SKM-1 (cell line): ENCODE results near the gene CEMP1.

Source experiments
- DNase-seq: peaks from one replicate; lab custom pipeline; 2025; ENCODE audit not compliant: unreplicated experiment; lab: John Stamatoyannopoulos, UW

CEMP1 gene

DNA sequence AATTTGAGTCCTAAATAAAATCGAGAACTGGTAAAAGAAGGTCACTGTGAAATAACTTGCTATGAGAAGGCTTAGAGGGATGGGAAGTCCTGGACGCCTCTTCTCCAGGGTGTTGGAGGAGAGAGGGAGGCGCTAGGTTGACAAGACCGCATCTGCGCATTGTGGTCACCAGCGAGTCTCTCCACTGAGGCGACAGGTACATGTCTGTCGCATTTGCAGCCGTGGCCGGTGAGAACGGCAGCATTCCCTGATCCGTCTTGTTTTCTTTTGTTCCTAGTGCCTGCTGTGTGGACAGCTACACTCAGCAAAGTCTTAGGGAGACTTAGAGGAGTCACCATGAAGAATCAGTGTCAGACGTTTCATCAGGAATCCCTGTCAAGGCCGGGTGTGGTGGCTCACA lies 25.5 kb downstream of the CEMP1 start:
- no peak for DNase-seq

DNA sequence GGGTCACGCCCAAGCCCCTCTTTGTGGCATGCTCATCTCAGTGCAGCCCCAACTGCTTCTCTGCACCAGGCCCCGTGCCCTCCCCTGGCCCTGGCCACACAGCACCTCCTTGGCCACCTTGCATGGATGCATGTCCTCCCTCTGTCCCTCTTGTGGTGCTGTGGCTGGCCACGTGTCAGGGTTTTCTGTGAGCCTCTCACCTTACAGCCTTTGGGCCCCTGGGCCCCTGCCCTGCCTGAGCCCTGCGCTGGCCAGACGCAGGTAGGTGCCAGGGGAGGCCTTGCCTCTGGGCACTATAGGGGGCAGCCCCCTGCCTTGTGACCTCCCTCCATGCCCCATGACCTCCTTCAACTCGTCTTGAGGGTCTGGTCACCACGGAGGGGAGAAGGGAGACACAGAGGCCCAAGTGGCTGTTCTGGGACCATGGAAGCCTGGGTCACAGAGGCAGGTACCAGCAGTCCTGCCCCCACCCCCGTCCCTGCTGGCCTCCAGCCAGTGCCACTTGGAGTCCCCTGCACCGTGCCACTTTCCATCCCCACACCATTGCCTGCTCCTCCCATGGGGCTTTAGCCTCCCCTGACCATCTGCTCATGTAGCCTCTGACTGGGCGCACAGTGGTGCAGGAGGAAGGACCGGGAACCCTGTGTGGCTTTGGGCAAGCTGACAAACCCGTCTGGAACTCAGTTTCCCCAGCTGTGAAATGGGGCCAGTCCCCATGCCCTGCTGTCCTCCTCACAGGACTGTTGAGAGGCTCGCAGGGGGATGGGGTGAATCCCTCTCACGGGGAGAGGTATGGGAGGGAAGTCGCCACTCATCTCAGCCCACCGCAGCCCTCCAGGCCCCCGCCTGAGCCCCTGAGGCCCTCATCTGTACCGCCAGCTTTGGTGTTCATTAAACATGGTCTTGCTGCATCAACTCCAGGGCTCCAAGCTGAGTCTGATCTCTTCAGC lies 29.0 kb downstream of the CEMP1 start:
- no peak for DNase-seq

DNA sequence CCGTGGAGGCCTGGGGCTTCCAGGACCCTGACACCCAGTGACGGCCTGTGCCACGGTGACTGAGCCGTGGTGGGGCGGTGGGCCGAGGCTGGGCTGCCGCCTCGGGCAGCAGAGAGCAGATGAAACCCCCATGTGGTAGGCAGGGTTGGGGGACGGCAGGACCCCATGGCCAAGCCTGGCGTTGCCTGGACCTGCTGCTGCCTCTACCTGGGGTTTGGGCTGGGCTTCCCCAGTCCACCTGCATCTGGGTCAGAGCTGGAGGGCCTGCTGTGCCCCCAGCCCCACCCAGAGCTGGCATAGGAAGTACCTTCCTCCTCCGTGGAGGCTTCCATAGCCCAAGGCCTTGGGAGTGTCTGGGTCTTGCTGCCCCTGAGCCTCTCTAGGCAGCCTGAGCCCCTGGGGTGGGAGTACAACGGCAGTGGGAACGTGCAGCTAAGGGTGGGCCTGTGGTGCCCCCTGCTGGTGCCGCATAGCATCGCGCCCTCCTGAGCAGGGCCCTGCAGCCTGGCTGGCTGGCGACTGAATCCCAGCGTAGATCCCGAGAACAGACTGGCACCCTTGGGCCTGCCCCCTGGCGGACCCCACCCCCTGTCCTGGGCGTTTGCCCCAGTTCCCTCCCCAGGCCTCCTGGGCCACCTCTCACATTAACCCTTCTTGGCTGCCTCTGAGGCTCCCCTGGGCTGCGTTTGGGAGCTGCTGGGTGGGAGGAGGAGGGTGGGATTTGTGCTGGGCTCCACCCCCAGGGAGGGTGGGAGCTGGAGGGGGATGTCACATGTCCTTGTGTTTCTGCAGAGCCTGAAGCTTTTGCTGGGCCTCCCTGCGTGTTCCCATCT lies 30.1 kb downstream of the CEMP1 start:
- no peak for DNase-seq

DNA sequence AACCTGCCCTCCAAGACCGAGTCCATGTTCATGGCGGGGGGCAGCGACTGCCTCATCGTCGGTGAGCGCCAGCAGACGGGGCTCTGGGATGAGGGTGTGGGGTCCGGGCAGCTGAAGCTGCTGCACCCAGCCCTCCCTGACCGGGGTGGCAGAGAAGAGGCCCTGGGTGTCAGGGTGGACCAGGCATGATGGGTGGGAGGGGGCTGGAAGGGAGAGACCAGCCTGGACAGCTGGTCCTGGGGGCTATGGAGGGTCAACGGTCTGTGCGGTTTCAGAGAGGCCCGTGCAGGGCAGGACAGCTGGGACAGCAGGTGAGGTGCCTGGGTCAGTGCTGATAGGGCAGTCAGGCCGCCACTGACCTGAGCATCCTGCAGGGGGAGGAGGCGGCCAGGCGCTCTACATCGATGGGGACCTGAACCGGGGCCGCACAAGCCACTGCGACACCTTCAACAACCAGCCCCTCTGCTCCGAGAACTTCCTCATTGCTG lies 30.7 kb downstream of the CEMP1 start:
- no peak for DNase-seq

DNA sequence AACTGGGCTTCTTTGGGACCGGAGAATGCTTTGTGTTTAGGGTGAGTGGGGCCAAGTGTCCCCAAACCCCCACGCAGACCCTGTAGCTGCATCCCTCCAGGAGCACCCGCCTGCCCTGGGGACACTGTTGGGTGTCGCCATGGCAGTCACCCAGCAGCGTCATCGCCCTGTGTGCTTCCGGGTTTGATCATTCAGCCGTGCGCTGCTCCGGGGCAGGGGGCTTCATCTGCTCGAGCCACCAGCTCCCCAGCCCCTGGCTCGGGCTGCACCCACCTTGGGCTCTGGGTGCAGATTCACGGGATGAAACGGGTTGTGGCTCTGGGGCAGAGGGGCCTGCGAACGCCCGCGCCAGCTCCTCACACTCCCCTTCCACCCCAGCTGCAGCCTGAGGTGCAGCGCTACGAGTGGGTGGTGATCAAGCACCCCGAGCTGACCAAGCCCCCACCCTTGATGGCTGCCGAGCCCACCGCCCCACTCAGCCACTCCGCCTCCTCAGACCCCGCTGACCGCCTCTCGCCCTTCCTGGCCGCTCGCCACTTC lies 31.2 kb downstream of the CEMP1 start:
- DNase-seq, result no peak

DNA sequence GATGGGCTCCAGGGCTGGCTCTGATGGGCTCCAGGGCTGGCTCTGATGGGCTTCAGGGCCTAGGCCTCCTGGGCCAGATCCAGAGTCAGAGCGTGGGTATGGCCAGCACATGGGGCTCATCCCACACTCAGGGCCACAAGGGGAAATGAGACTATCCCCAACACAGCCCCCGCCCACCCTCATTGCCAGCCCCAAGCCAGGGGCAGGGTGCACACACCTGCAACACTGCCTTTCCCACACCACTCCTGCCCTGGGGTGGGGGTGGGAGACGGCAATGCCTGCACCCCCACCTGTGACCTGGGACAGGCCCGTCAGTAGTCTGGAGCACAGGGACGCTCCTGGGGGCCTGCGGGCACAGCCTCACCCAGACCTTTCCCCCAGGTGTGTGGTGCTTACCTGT lies 31.8 kb downstream of the CEMP1 start:
- DNase-seq, result no peak

DNA sequence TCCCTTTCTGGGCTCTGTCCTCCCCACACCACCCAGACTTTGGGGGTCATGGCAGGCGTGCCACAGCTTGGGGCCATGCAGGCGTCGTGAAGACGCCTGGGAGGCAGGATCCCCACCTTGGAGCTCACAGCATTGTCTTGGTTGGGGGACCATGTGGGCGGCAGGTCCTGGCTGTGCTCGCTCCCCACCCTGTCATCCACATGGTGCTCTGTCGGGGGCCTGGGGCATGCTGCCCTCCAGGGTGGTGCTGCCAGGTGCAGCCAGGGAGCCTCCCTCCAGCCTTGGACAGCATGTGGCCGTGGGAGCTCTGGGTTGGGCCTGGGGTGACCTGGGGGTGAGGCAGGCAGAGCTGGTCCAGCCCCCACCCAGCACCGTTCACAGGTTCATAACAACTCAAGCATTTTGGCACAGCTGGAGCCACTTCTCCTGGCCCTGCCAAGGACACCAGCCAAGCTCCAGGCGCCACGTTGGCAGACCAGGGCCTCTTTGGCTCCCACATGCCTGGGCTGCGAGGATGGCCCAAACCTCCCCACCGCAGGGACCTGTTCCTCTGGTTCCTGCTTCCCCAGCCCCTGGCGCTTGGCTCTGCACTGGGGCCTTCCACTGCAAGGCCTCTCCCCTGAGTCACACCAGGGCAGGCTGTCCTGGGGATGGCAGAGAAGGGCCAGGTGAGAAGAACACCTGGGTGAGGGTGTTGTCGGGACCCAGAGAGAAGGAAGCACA lies 32.5 kb downstream of the CEMP1 start:
- DNase-seq, result no peak

DNA sequence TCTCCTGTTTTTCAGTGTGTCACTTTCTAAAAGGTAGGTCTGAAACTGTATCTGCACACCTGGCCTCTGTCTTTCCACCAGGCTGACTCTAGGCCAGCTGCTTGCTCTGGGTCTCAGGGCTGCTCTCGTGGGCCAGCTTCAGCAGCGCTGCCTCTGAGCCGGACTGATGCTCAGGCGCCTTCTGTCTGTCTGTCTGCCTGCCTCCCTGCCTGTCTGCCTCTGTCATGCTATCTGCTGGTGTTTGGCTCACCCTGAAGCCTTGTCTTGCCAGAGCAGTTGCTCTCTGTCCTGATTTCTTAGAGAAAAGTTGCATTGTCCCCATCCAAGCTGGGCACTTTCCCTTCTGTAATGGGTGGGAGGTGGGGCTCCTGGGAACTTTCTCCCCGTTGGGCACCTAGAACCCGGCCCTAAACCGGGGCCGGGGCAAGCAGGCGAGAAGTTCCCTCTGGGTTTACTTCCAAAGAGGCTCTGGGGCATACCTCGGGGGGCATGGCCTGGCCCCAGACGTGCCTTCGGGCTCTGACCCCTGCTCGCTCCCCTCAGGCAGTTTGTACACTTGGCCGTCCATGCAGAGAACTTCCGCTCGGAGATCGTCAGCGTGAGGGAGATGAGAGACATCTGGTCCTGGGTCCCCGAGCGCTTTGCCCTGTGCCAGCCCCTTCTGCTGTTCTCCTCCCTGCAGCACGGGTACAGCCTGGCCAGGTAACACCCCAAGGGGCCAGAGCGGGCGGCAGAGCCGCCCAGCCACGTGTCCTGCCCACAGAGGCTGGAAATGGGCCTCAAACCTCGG lies 33.3 kb downstream of the CEMP1 start:
- DNase-seq, result no peak

DNA sequence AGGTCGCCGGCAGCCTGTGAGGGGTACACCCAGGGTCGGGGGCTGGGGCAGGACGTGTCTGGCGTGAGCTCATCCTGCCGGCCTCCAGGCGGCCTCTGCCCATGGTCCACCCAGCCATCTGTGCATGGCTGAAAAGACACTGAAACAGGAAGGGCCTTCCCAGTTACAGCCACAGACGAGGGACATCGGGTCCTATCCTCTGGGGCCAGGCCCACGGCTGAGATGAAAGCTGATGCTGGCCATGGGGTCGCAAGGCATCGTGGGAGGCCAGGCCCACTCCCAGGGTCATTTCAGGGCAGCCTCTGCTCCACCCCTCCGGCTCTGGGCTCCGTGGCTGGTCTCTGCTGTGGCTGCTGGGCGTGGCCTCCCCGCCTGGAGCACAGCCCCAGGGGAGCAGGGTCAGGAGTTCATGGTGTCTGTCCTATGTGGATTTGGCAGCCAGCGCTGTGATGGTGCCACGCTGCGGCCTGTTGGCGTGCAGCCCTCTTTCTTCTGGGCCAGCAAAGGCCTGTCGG lies 34.0 kb downstream of the CEMP1 start:
- no peak for DNase-seq

DNA sequence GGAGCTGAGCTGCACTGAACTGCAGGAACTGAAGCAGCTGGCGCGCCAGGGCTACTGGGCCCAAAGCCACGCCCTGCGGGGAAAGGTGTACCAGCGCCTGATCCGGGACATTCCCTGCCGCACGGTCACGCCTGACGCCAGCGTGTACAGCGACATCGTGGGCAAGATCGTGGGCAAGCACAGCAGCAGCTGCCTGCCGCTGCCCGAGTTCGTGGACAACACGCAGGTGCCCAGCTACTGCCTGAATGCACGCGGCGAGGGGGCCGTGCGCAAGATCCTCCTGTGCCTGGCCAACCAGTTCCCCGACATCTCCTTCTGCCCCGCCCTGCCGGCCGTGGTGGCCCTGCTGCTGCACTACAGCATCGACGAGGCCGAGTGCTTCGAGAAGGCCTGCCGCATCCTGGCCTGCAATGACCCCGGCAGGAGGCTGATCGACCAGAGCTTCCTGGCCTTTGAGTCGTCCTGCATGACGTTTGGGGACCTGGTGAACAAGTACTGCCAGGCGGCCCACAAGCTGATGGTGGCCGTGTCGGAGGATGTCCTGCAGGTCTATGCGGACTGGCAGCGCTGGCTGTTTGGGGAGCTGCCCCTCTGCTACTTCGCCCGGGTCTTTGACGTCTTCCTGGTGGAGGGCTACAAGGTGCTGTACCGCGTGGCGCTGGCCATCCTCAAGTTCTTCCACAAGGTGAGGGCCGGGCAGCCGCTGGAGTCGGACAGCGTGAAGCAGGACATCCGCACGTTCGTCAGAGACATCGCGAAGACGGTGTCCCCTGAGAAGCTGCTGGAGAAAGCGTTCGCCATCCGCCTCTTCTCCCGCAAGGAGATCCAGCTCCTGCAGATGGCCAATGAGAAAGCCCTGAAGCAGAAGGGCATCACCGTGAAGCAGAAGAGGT lies 34.7 kb downstream of the CEMP1 start:
- DNase-seq, result no peak

DNA sequence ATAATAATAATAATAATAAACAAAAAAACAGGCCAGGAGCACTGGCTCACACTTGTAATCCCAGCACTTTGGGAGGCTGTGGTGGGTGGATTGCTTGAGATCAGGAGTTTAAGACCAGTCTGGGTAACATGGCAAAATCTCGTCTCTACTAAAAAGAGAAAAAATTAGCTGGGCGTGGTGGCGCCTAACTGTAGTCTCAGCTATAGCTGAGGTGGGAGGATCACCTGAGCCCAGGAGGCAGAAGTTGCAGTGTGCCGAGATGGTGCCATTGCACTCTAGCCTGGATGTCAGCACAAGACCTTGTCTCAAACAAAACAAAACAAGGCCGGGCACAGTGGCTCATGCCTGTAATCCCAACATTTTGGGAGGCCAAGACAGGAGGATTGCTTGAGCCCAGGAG lies 36.2 kb downstream of the CEMP1 start:
- DNase-seq, result no peak

DNA sequence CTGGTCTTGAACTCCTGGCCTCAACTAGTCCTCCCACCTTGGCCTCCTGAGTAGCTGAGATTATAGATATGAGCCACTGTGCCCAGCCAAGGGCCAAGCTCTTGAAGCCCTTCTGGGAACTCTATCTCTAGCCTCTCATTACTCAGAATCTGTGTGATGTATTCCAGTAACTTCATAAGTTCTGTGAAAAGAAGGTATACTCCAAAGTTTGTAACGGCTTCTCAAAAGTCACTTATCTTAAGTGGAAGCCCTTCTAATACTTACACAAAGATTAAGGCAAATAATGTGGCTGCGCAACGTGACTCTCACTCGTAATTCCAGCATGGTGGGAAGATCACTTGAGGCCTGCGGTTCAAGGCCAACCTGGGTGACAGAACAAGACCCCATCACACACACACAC lies 36.6 kb downstream of the CEMP1 start:
- DNase-seq, result no peak

DNA sequence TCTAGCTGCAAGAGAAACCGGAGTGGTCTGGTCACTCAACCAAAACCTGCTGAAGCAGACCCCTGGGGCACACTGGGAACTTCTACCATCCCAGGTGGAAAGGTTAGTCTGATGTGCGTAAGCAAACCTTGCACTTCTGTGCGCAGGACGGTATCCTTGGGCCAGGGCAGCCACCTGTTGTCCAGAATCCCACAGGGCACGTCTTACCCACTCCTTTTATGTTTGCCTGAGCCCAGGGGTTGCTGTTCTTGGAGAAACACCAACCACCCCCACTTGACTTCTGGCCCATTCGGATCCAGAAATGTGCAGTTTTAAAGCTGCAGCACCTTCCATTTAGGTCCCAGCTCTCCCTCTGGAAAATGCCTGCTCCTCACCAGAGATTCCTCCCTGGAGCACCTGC lies 37.6 kb downstream of the CEMP1 start:
- DNase-seq, result no peak

DNA sequence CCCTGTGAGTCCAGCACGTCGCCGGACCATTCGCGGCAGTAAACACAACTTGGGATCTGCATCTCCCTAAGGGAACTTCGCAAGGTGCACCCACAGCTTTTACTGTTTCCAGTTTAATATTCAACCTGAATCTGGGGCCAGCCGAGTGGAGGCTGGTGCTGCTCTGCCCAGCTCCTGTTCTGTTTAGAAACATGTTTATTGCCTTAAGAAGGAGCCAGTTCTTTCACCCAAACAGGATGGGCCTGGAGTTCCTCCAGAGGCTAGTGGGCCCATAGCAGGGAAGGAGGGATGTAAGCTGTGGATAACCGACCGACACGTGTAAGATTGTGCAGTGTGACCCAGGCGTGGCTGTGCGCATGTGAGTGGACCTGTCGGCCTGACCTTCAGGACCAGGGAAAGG lies 38.9 kb downstream of the CEMP1 start:
- no peak for DNase-seq

DNA sequence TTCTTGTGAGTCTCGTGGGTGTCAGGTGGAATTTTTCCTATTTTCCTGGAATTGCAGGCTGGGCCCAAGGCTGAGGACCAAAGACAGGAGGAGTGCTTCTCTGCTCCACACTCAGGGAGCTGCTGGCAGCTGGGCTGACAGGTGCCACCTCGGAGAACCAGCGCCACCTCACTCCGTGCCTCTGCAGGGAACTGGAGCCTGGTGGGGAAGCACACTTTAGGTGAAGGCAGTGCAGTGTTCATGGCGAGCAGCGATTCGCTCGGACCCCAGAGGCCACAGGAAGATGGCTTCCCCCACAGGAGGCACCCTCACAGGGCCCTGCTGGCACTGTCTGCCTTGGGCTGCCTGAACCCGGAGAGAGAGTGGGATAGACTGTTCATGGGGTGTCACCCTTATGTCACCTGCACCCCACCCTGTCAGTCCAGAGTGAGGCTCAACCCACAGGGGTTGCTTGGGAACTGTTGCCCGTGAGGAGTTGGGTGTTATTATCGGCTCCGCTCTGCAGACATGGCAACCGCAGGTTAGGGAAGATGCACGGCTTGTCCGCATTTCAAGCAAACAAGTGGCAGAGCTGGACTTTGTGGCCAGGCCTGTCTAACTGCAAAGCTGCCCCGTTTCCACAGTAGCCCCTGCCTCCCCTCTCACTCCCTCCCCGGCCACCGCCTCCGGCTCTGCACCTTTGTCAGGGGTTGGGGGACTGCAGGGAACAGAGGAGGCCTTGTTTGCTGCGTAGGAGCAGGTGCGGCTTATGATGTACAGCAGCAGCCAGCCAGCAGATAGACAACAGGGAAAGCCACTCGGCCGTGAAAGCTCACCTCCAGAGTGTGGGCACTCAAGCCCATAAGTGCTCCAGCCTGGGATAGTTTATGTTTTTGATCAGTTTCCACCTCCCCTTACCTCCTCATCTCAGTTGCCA lies 40.8 kb downstream of the CEMP1 start:
- no peak for DNase-seq

DNA sequence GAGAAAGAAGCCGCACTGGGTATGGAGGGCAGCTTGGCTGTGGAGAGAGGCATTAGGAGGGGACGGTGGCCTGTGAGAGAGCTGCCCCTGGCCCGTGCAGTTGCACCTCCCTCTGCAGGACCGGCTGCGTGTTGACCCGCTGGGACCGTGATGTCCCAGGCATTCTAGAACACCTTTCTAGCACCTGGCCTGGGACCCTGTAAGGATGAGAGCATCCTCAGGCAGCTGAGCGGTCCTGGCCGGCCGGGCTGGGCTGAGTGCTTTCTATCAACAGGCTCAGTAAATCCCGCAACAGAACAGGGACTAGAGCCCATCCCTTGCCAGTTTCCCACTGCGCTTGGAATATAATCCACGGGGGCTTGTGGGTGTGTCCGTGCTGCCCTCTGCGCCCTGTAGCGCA lies 41.6 kb downstream of the CEMP1 start:
- DNase-seq, result no peak

DNA sequence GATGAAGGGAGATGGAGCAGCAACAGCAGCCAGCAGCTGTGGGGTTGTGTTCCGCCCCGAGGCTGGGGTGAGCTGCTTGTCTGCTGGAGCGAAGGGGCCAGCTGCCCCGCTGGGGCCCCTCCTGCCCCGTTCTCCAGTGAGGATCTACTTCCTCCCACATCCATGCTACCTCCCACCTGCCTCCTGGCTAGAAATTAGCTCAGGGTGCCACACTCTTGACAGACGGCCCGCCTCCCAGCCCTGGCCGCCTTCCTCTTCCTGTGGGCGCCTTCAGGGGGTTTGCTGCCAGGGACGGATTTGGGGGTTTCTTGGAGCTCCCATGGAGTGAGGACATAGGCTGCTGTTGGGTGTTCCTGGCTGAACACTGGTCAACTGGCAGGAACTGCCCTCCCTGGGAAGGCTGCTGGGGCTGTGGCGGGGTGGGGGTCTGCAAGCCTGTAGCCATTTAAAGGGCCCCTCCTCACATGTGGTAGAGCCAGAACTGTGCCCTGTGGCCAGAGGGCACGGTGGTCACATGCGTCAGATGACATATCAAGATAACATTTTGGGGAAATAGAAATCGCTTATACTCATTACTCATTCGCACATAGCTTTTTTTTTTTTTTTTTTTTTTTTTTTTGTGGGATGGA lies 43.2 kb downstream of the CEMP1 start:
- no peak for DNase-seq

DNA sequence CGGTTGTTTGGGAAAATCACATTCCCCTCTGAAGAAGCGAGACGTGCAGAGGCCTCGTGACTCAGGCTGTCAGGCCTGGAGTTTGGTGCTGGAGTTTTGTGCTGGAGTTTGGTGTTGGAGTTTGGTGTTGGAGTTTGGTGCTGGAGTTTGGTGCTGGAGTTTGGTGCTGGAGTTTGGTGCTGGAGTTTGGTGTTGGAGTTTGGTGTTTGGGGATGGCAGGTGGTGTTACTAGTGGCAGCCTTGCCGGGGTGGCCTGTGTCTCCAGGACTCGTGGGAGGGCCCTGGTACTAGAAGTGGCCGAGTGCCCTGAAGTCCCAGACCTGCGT lies 43.7 kb downstream of the CEMP1 start:
- DNase-seq, result no peak
